MCF 10A (cell line): ENCODE data around the gene C1QTNF12. TPM values are rescaled to one million over a fixed set of nuclear protein-coding genes. Genes with fewer than 3 reads are reported as not detected.

ENCODE experiments used
- BruUV-seq: library from RNA; stranded (reverse); fragments of 400-500 nt; replicated peaks from 2 replicates; lab custom pipeline; 2021; lab: Mats Ljungman, UMichigan
- CTCF ChIA-PET: fragments of 300-600 bp; sonication (Branson Sonifier 250); formaldehyde crosslinking; extraction: SDS; loops from one replicate; lab custom pipeline; 2021; ENCODE audit warnings: antibody characterized with exemption, inconsistent platforms; lab: Yijun Ruan, JAX
- POLR2A ChIA-PET: fragments of 300-600, 350-650 bp; sonication (Branson Sonifier 250); formaldehyde crosslinking; extraction: SDS; loops from one replicate; lab custom pipeline; 2020; ENCODE audit warnings: antibody characterized with exemption, inconsistent platforms; lab: Yijun Ruan, JAX
- DNase-seq: peaks from one replicate; pipeline ENCODE4 v3.0.0-alpha.2; 2018; ENCODE audit not compliant: unreplicated experiment
- H3K27ac Mint-ChIP-seq: one replicate; pipeline ENCODE4 v1.8.0; 2022; ENCODE audit warnings: mild to moderate bottlenecking, low read depth, mixed read lengths; ENCODE audit not compliant: unreplicated experiment
- H3K27me3 Mint-ChIP-seq: one replicate; pipeline ENCODE4 v1.8.0; 2022; ENCODE audit warnings: mixed read lengths; ENCODE audit not compliant: insufficient read depth, unreplicated experiment
- H3K36me3 Mint-ChIP-seq: one replicate; pipeline ENCODE4 v1.8.0; 2022; ENCODE audit warnings: mild to moderate bottlenecking, moderate library complexity, mixed read lengths; ENCODE audit not compliant: insufficient read depth, unreplicated experiment
- H3K4me1 Mint-ChIP-seq: one replicate; pipeline ENCODE4 v1.8.0; 2022; ENCODE audit warnings: mixed read lengths; ENCODE audit not compliant: insufficient read depth, unreplicated experiment
- H3K4me3 Mint-ChIP-seq: one replicate; pipeline ENCODE4 v1.8.0; 2022; ENCODE audit warnings: mild to moderate bottlenecking, moderate library complexity, mixed read lengths; ENCODE audit not compliant: unreplicated experiment
- H3K9me3 Mint-ChIP-seq: one replicate; pipeline ENCODE4 v1.8.0; 2022; ENCODE audit warnings: mixed read lengths; ENCODE audit not compliant: unreplicated experiment
- CTCF ChIP-seq: fragments of 200-600 bp; IDR thresholded peaks from one replicate; pipeline ENCODE4 v1.8.0; 2022; ENCODE audit warnings: antibody characterized with exemption, mild to moderate bottlenecking; ENCODE audit not compliant: unreplicated experiment
- intact Hi-C: fragments of 100-400 bp; cut with micrococcal nuclease; formaldehyde crosslinking; loops from 2 replicates; pipeline ENCODE4 v1.14.1; 2022
- total RNA-seq: library from RNA; stranded (reverse); gene quantifications from 2 replicates; pipeline ENCODE4 v1.2.3, GENCODE V29; 2022

Gene C1QTNF12
- total RNA-seq, 1 experiment from 2014 or later, result 1.5 TPM

- Mint-ChIP-seq H3K36me3 (no peaks in the 10 kb centered on the region), H3K9me3 (no peaks in the 10 kb centered on the region), H3K4me1 (no peaks in the 10 kb centered on the region), H3K4me3 (no peak overlapping the region), H3K27ac (no peak overlapping the region), H3K27me3 (no peaks in the 10 kb centered on the region)
- ChIA-PET POLR2A (interaction anchor here (0.6 to 1.5 kb wide), 2 partner anchors 10 to 158 kb away, joined by 3 to 4 read pairs; partner anchors contain the start of gene CCNL2), CTCF (no interaction called here)
- no peak for TF ChIP-seq CTCF
- intact Hi-C loops, result no loop called here
- BruUV-seq, result no TSS peak
- DNase-seq, result no peak
Observed at GRCh38 chr1:1240822-1241587, 5.5 kb downstream of the C1QTNF12 start.

- H3K9me3 Mint-ChIP-seq, result no peaks in the 10 kb centered on the region
- no peak for DNase-seq
- H3K4me3 Mint-ChIP-seq, result no peak overlapping the region
- no TSS peak for BruUV-seq
- no peak overlapping the region for H3K27ac Mint-ChIP-seq
- ChIA-PET POLR2A (interaction anchor here (0.6 to 1.5 kb wide), 2 partner anchors 10 to 159 kb away, joined by 3 to 4 read pairs; partner anchors contain the start of gene CCNL2), CTCF (interaction anchor here (0.7 kb wide), 1 partner anchor 57 kb away, joined by 3 read pairs; no protein-coding TSS in a partner anchor)
- TF ChIP-seq CTCF, result no peak
- H3K27me3 Mint-ChIP-seq, result no peaks in the 10 kb centered on the region
- no peaks in the 10 kb centered on the region for H3K36me3 Mint-ChIP-seq
- intact Hi-C loops, result no loop called here
- no peaks in the 10 kb centered on the region for H3K4me1 Mint-ChIP-seq
Observed at GRCh38 chr1:1240348-1240732, 6.2 kb downstream of the C1QTNF12 start.

GRCh38 chr1:1239614-1240347, 6.7 kb downstream of the C1QTNF12 start:
- no peaks in the 10 kb centered on the region for H3K4me1 Mint-ChIP-seq
- peak; percentile 13 for DNase-seq
- intact Hi-C loops, result no loop called here

More at GRCh38 chr1:1239614-1240347, 6.7 kb downstream of the C1QTNF12 start:
- no peak for TF ChIP-seq CTCF
- ChIA-PET POLR2A (interaction anchor here (0.6 to 1.5 kb wide), 5 partner anchors 9 to 159 kb away, joined by 3 to 6 read pairs (median 5); partner anchors contain the start of gene CCNL2), CTCF (interaction anchor here (0.7 to 0.8 kb wide), 3 partner anchors 11 to 117 kb away, joined by 3 read pairs; no protein-coding TSS in a partner anchor)
- H3K4me3 Mint-ChIP-seq, result no peak overlapping the region
- H3K27ac Mint-ChIP-seq, result no peak overlapping the region
- no peaks in the 10 kb centered on the region for H3K9me3 Mint-ChIP-seq
- no TSS peak for BruUV-seq
- no peaks in the 10 kb centered on the region for H3K27me3 Mint-ChIP-seq
- no peaks in the 10 kb centered on the region for H3K36me3 Mint-ChIP-seq
